ENCODE measurements around the gene MEX3B. TPM values are rescaled to one million over a fixed set of nuclear protein-coding genes. Genes with fewer than 3 reads are reported as not detected.

Gene MEX3B
- total RNA-seq, 1 experiment from 2014 or later = 11.0 TPM

DNA sequence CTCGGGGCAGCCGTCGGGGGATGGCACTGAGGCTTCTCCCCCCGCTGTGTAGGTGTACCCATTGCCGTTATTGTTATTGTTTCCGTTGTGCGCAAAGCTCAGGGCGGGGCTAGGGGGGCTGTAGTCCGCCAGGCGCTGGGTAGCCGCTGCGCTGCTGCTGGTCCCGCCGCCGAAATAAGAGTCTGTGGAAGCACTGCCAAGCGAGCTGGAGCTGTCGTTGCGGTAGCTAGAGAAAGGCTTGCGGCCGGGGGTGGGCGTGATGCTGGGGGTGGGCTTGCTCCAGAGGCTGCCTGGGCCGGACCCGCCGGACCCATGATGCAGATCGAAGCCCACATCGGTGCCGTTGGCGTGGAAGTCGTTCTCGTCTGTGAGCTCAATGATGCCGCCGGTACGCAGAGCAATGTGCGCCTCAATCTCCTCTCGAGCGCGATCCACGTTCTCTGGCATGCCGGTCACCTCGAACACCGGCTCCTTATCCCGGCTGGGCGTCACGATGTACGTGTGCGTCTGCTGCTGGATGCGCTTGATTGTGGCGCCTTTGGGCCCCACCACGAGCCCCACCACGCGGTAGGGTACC is 1.9 kb downstream of the MEX3B start:
- Histone ChIP-seq H3K23me2 (ENCODE audit: insufficient read length, low read depth, low read length, poor library complexity, severe bottlenecking) (peaks cover 17% of the 10 kb centered on the region), H4K8ac (replicated peaks; ENCODE audit: insufficient read length, low read depth, low read length) (no peak overlapping the region), H3K9me3 (ENCODE audit: control insufficient read depth, low read depth, low read length) (no peaks in the 10 kb centered on the region), H3K23ac (ENCODE audit: insufficient read length, low read depth, low read length) (no peak overlapping the region), H3K9ac (ENCODE audit: extremely low read depth, insufficient read length, low read length) (peak overlapping the region; percentile 5), H3K14ac (ENCODE audit: insufficient read depth, low read length) (no peak overlapping the region), H4K91ac (ENCODE audit: insufficient read length, low read depth, low read length) (no peak overlapping the region), H2BK12ac (ENCODE audit: insufficient read length, low read depth, low read length) (no peak overlapping the region), H3K79me1 (ENCODE audit: insufficient read depth, low read depth, low read length, poor library complexity, severe bottlenecking) (no peaks in the 10 kb centered on the region), H4K5ac (ENCODE audit: insufficient read length, low read depth, low read length) (no peak overlapping the region), H3T11ph (ENCODE audit: low read length) (no peak overlapping the region), H3K27ac (ENCODE audit: insufficient read length, low read depth, low read length) (no peak overlapping the region), H3K4me1 (ENCODE audit: insufficient read depth, low read length) (0 out of 2 replicates have a peak, but pooled peaks cover 2% of the 10 kb centered on the region), H2AK5ac (ENCODE audit: insufficient read length, low read length) (no peak overlapping the region), H2BK15ac (ENCODE audit: low read depth, low read length) (no peak overlapping the region), H3K4ac (ENCODE audit: low read depth, low read length) (no peak overlapping the region), H2BK20ac (ENCODE audit: low read depth, low read length, poor library complexity, severe bottlenecking) (no peak overlapping the region), H2AFZ (ENCODE audit: low read length) (no peak overlapping the region), H4K20me1 (ENCODE audit: control insufficient read depth, insufficient read depth, insufficient read length) (no peaks in the 10 kb centered on the region), H3K79me2 (ENCODE audit: insufficient read depth, low read length) (no peaks in the 10 kb centered on the region), H2BK5ac (ENCODE audit: insufficient read length, low read length) (no peak overlapping the region), H3K18ac (ENCODE audit: insufficient read length, low read depth, low read length) (no peak overlapping the region), H2BK120ac (ENCODE audit: low read depth, low read length, poor library complexity, severe bottlenecking) (no peak overlapping the region), H3K56ac (ENCODE audit: insufficient read length, low read depth, low read length) (no peak overlapping the region), H3K27me3 (ENCODE audit: insufficient read depth, low read length) (no peaks in the 10 kb centered on the region), H3K4me2 (ENCODE audit: insufficient read depth, insufficient read length, low read length) (peak overlapping the region; percentile 84)
- DNase-seq = peak; percentile 41
- H3K27ac Mint-ChIP-seq = no peak overlapping the region
- peaks cover 3 to 16% (median 10%) of the 10 kb centered on the region in 3 experiments for H3K36me3 Mint-ChIP-seq (ENCODE audit: insufficient read depth in 1 of 3, low read depth in 3 of 3)
- H3K4me3 Mint-ChIP-seq = peak overlapping the region; percentile 90 to 97
- peaks cover 18 to 34% of the 10 kb centered on the region in 2 experiments for H3K4me1 Mint-ChIP-seq
- WGBS (ENCODE audit: extremely low coverage, insufficient read length, low lambda C conversion rate) = no CpG with 5 or more reads among the region's 51 CpGs
- TF ChIP-seq, protein P1, sequence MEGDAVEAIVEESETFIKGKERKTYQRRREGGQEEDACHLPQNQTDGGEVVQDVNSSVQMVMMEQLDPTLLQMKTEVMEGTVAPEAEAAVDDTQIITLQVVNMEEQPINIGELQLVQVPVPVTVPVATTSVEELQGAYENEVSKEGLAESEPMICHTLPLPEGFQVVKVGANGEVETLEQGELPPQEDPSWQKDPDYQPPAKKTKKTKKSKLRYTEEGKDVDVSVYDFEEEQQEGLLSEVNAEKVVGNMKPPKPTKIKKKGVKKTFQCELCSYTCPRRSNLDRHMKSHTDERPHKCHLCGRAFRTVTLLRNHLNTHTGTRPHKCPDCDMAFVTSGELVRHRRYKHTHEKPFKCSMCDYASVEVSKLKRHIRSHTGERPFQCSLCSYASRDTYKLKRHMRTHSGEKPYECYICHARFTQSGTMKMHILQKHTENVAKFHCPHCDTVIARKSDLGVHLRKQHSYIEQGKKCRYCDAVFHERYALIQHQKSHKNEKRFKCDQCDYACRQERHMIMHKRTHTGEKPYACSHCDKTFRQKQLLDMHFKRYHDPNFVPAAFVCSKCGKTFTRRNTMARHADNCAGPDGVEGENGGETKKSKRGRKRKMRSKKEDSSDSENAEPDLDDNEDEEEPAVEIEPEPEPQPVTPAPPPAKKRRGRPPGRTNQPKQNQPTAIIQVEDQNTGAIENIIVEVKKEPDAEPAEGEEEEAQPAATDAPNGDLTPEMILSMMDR (conservative IDR thresholded peaks at IDR 0.05) = no peak
- no peaks in the 10 kb centered on the region for H3K9me3 Mint-ChIP-seq
- H3K27me3 Mint-ChIP-seq (ENCODE audit: low read depth) = peaks cover 20% of the 10 kb centered on the region

All from H9 (cell line).